Fibroblast of lung (primary cell): ENCODE results near the gene TERT. TPM values are rescaled to one million over a fixed set of nuclear protein-coding genes. Genes with fewer than 3 reads are reported as not detected.

Source experiments
- DNase-seq, 2 donors: peaks; one replicate each; pipeline versions ENCODE4 v3.0.0 to v3.0.0-alpha.2; 2010; ENCODE audit warnings: low read depth in 2 of 2
- H2AFZ ChIP-seq: 2 replicates; pipeline ENCODE4 v1.5.1; 2012; ENCODE audit warnings: low read length, control low read depth, inconsistent platforms
- H3K27ac ChIP-seq: 2 replicates; pipeline ENCODE4 v1.5.1; 2011; ENCODE audit warnings: low read length, control low read depth; ENCODE audit not compliant: insufficient read depth
- H3K27me3 ChIP-seq: 2 replicates; pipeline ENCODE4 v1.5.1; 2011; ENCODE audit warnings: mild to moderate bottlenecking, low read length; ENCODE audit not compliant: control insufficient read depth, insufficient read depth
- H3K36me3 ChIP-seq: 2 replicates; pipeline ENCODE4 v1.5.1; 2011; ENCODE audit warnings: low read length; ENCODE audit not compliant: control insufficient read depth, insufficient read depth
- H3K4me1 ChIP-seq: 2 replicates; pipeline ENCODE4 v1.5.1; 2011; ENCODE audit warnings: low read length; ENCODE audit not compliant: control insufficient read depth, insufficient read depth; ENCODE audit errors: extremely low read depth
- H3K4me2 ChIP-seq: 2 replicates; pipeline ENCODE4 v1.5.1; 2011; ENCODE audit warnings: low read length, control low read depth; ENCODE audit not compliant: insufficient read depth; ENCODE audit errors: extremely low read depth
- H3K4me3 ChIP-seq, 4 experiments: fragments of 200-600 bp in 1 of 4; sonication (generic) in 1 of 4; replicated peaks in 1 of 4; 2 replicates each; pipeline ENCODE4 v1.5.1; 2011 to 2016; ENCODE audit warnings: low read length in 4 of 4, low read depth in 3 of 4, mild to moderate bottlenecking in 3 of 4, control low read depth in 2 of 4, inconsistent platforms in 1 of 4, mixed read lengths in 1 of 4; ENCODE audit not compliant: insufficient read depth in 1 of 4; ENCODE audit errors: control extremely low read depth in 1 of 4
- H3K79me2 ChIP-seq: 2 replicates; pipeline ENCODE4 v1.5.1; 2012; ENCODE audit warnings: mild to moderate bottlenecking, low read length, inconsistent platforms; ENCODE audit not compliant: control insufficient read depth, insufficient read depth
- H3K9ac ChIP-seq: 2 replicates; pipeline ENCODE4 v1.5.1; 2011; ENCODE audit warnings: mild to moderate bottlenecking, low read length, control low read depth; ENCODE audit not compliant: insufficient read depth
- H3K9me3 ChIP-seq: 2 replicates; pipeline ENCODE4 v1.5.1; 2012; ENCODE audit warnings: low read depth, low read length; ENCODE audit not compliant: control insufficient read depth, insufficient read depth
- H4K20me1 ChIP-seq: 2 replicates; pipeline ENCODE4 v1.5.1; 2011; ENCODE audit warnings: low read length; ENCODE audit not compliant: control insufficient read depth, insufficient read depth; ENCODE audit errors: extremely low read depth
- CTCF ChIP-seq, 2 donors: IDR thresholded peaks in 1 of 2; conservative IDR thresholded peaks in 1 of 2; 1 replicate in 1 of 2; 2 replicates in 1 of 2; pipeline ENCODE4 v1.5.1; 2011 to 2012; ENCODE audit warnings: low read length in 2 of 2, control low read depth in 1 of 2, inconsistent platforms in 1 of 2, low read depth in 1 of 2, mild to moderate bottlenecking in 1 of 2
- EZH2 ChIP-seq: IDR thresholded peaks from 2 replicates; pipeline ENCODE4 v1.5.1; 2012; ENCODE audit warnings: low read length, control low read depth, mild to moderate bottlenecking; ENCODE audit errors: missing control alignments
- polyA plus RNA-seq, 2 donors: library from polyadenylated mRNA; depleted of rRNA in 1 of 2; stranded (reverse) in 1 of 2; unstranded in 1 of 2; fragments of >200 nt; gene quantifications; 2 replicates each; pipeline ENCODE4 v1.2.1, GENCODE V29; 2011 to 2012; ENCODE audit warnings: missing spikeins in 1 of 2
- total RNA-seq: library from RNA; depleted of rRNA; stranded (reverse); fragments of >200 nt; gene quantifications from 2 replicates; pipeline ENCODE4 v1.2.1, GENCODE V29; 2014

The TERT gene
- total and polyA plus RNA-seq, 2 donors (not counting 1 experiment from before 2014, with no cell fraction given), result not detected

- no peaks in the 10 kb centered on the region for H3K79me2 ChIP-seq
- no peak overlapping the region for H3K9ac ChIP-seq
- H3K4me3 ChIP-seq, result no peak overlapping the region
- H2AFZ ChIP-seq, result no peak overlapping the region
- DNase-seq, result no peak
- no peaks in the 10 kb centered on the region for H4K20me1 ChIP-seq
- H3K27ac ChIP-seq, result no peak overlapping the region
- H3K9me3 ChIP-seq, result no peaks in the 10 kb centered on the region
- no peaks in the 10 kb centered on the region for H3K27me3 ChIP-seq
- TF ChIP-seq CTCF (conservative IDR thresholded peaks at IDR 0.05 in 1 of 2, IDR thresholded peaks at IDR 0.05 in 1 of 2; ENCODE audit: low read depth in 1 of 2, low read length in 2 of 2) (no peak), EZH2 (no peak)
- H3K4me1 ChIP-seq, result no peaks in the 10 kb centered on the region
- H3K4me2 ChIP-seq, result no peak overlapping the region
- no peaks in the 10 kb centered on the region for H3K36me3 ChIP-seq
These were observed 42.2 kb downstream of the TERT start for GRCh38 chr5:1252681-1253080.

- TF ChIP-seq CTCF (conservative IDR thresholded peaks at IDR 0.05 in 1 of 2, IDR thresholded peaks at IDR 0.05 in 1 of 2; ENCODE audit: low read depth in 1 of 2, low read length in 2 of 2) (no peak), EZH2 (no peak)
- Histone ChIP-seq H3K9ac (no peak overlapping the region), H3K27me3 (no peaks in the 10 kb centered on the region), H3K27ac (no peak overlapping the region), H2AFZ (no peak overlapping the region), H3K4me3 (no peak overlapping the region), H3K4me2 (no peak overlapping the region), H3K36me3 (no peaks in the 10 kb centered on the region), H3K4me1 (no peaks in the 10 kb centered on the region), H3K79me2 (no peaks in the 10 kb centered on the region), H4K20me1 (no peaks in the 10 kb centered on the region), H3K9me3 (no peaks in the 10 kb centered on the region)
- DNase-seq, result no peak
These were observed 42.9 kb downstream of the TERT start for GRCh38 chr5:1251678-1252580.

- Histone ChIP-seq H3K4me1 (no peaks in the 10 kb centered on the region), H2AFZ (no peak overlapping the region), H3K9me3 (no peaks in the 10 kb centered on the region), H4K20me1 (no peaks in the 10 kb centered on the region), H3K27ac (no peak overlapping the region), H3K9ac (no peak overlapping the region), H3K79me2 (no peaks in the 10 kb centered on the region), H3K4me3 (no peak overlapping the region), H3K36me3 (no peaks in the 10 kb centered on the region), H3K4me2 (no peak overlapping the region), H3K27me3 (no peaks in the 10 kb centered on the region)
- no peak for TF ChIP-seq EZH2
- no peak for TF ChIP-seq CTCF (conservative IDR thresholded peaks at IDR 0.05 in 1 of 2, IDR thresholded peaks at IDR 0.05 in 1 of 2; ENCODE audit: low read depth in 1 of 2, low read length in 2 of 2)
- DNase-seq, result no peak
These were observed 45.2 kb downstream of the TERT start for GRCh38 chr5:1249366-1250280.
